ENCODE data around the gene IRF2BP2. TPM values are rescaled to one million over a fixed set of nuclear protein-coding genes. Genes with fewer than 3 reads are reported as not detected.
A peak's percentile ranks its signal among the peaks of the same experiment; 100 is the strongest.

The IRF2BP2 gene
- total RNA-seq, 2 donors from 2014 or later: 157 to 164 TPM

GRCh38 chr1:234601301-234602017 lies 8.5 kb downstream of the IRF2BP2 start:
- H3K9ac ChIP-seq (ENCODE audit: low read depth in 2 of 2, low read length in 2 of 2): peak overlapping the region; percentile 38 to 100
- intact Hi-C loops (cut with DNase I): loop anchor here (5.0 kb wide), 1 partner anchor 361 kb away; no protein-coding TSS in a partner anchor

GRCh38 chr1:234600418-234601281 lies 9.3 kb downstream of the IRF2BP2 start:
- TF ChIP-seq, protein P1, sequence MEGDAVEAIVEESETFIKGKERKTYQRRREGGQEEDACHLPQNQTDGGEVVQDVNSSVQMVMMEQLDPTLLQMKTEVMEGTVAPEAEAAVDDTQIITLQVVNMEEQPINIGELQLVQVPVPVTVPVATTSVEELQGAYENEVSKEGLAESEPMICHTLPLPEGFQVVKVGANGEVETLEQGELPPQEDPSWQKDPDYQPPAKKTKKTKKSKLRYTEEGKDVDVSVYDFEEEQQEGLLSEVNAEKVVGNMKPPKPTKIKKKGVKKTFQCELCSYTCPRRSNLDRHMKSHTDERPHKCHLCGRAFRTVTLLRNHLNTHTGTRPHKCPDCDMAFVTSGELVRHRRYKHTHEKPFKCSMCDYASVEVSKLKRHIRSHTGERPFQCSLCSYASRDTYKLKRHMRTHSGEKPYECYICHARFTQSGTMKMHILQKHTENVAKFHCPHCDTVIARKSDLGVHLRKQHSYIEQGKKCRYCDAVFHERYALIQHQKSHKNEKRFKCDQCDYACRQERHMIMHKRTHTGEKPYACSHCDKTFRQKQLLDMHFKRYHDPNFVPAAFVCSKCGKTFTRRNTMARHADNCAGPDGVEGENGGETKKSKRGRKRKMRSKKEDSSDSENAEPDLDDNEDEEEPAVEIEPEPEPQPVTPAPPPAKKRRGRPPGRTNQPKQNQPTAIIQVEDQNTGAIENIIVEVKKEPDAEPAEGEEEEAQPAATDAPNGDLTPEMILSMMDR (IDR thresholded peaks at IDR 0.05): no peak
- no peaks in the 10 kb centered on the region for H3K9me3 ChIP-seq
- H3K36me3 ChIP-seq: no peaks in the 10 kb centered on the region
- no peaks in the 10 kb centered on the region for H3K27me3 ChIP-seq
- H3K4me1 ChIP-seq: peaks cover 18% of the 10 kb centered on the region
- H3K27ac ChIP-seq: peak overlapping the region; percentile 99
- peak overlapping the region; percentile 53 to 100 for H3K9ac ChIP-seq (ENCODE audit: low read depth in 2 of 2, low read length in 2 of 2)
- intact Hi-C loops (cut with DNase I): loop anchor here (5.0 kb wide), 1 partner anchor 362 kb away; no protein-coding TSS in a partner anchor
- peak; percentile 73 for DNase-seq
- H3K4me3 ChIP-seq: peak overlapping the region; percentile 41

More at GRCh38 chr1:234601301-234602017, 8.5 kb downstream of the IRF2BP2 start:
- Histone ChIP-seq H3K4me1 (peaks cover 18% of the 10 kb centered on the region), H3K27me3 (no peaks in the 10 kb centered on the region), H3K4me3 (no peak overlapping the region), H3K27ac (peak overlapping the region; percentile 99), H3K9me3 (no peaks in the 10 kb centered on the region), H3K36me3 (no peaks in the 10 kb centered on the region)
- DNase-seq: no peak
- TF ChIP-seq, protein P1 (IDR thresholded peaks at IDR 0.05): no peak

GRCh38 chr1:234599617-234600417 lies 10.2 kb downstream of the IRF2BP2 start:
- peak; percentile 88 for DNase-seq
- H3K27ac ChIP-seq: peak overlapping the region; percentile 99
- H3K27me3 ChIP-seq: no peaks in the 10 kb centered on the region
- H3K9me3 ChIP-seq: no peaks in the 10 kb centered on the region
- peak overlapping the region; percentile 41 for H3K4me3 ChIP-seq
- TF ChIP-seq, protein P1 (IDR thresholded peaks at IDR 0.05): no peak
- intact Hi-C loops (cut with DNase I): loop anchor here (5.0 kb wide), 1 partner anchor 362 kb away; no protein-coding TSS in a partner anchor
- H3K36me3 ChIP-seq: no peaks in the 10 kb centered on the region
- H3K9ac ChIP-seq (ENCODE audit: low read depth in 2 of 2, low read length in 2 of 2): peak overlapping the region; percentile 73 to 100
- H3K4me1 ChIP-seq: peaks cover 18% of the 10 kb centered on the region

DNA sequence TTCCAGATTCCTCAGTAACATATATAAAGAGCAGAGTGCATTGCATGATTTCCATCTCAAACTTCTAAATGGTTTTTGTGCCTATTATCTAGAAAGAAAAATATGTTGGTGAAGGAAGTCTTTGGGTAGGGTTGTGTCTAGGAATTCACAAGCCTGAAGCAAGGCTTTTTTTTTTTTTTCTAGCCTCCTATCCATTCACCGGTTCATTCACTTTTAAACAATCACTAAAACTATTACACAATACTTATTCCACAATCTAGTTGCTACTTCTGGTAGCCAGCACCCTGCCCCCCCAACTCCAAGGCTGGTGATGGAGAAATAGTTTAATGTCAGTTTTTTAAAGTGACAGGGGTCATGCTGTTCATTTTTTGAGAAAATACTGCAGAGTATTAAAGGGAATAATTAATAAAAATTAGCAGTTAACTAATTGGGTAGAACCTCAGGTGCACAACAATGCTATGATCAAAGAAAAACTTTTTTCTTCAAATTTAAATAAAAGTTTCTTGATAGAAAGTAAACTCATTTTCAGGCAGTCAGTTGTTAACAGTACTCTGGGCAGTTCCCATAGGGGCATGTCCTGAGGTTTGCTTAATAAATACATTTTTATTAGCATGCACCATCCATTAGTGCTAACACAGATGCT lies 10.9 kb downstream of the IRF2BP2 start:
- intact Hi-C loops (cut with DNase I): no loop called here
- Histone ChIP-seq H3K36me3 (no peaks in the 10 kb centered on the region), H3K27me3 (no peaks in the 10 kb centered on the region), H3K27ac (peak overlapping the region; percentile 99), H3K4me3 (peak overlapping the region; percentile 41), H3K4me1 (peaks cover 18% of the 10 kb centered on the region), H3K9ac (ENCODE audit: low read depth in 2 of 2, low read length in 2 of 2) (peak overlapping the region; percentile 73 to 83), H3K9me3 (no peaks in the 10 kb centered on the region)
- TF ChIP-seq, protein P1 (IDR thresholded peaks at IDR 0.05): no peak
- no peak for DNase-seq

All from colonic mucosa (tissue), 4 donors.